ENCODE measurements around the gene MAPRE2. TPM values are rescaled to one million over a fixed set of nuclear protein-coding genes. Genes with fewer than 3 reads are reported as not detected.

MAPRE2 gene
- total and polyA plus RNA-seq, 11 donors = 36.4 to 190 (median 137) TPM

GRCh38 chr18:35172009-35172408 is 130.8 kb downstream of the MAPRE2 start:
- TF ChIP-seq CTCF (IDR thresholded peaks at IDR 0.05) (no peak), POLR2A (IDR thresholded peaks at IDR 0.05) (no peak)

GRCh38 chr18:35172451-35173035 is 131.3 kb downstream of the MAPRE2 start:
- H3K4me1 ChIP-seq = peaks cover 0 to 9% (median 0%) of the 10 kb centered on the region in 12 donors
- no peak for TF ChIP-seq POLR2A (IDR thresholded peaks at IDR 0.05)
- no peak for TF ChIP-seq CTCF (IDR thresholded peaks at IDR 0.05)
- WGBS, 4 donors = 61 to 78% (median 68%) methylated on average over 2 of the region's 2 CpGs
- ATAC-seq (no peak), DNase-seq (no peak)
- no peak overlapping the region for H3K4me3 ChIP-seq
- no peaks in the 10 kb centered on the region for H3K36me3 ChIP-seq
- H3K27ac ChIP-seq = no peak overlapping the region
- H3K9me3 ChIP-seq = peaks cover 0 to 10% (median 0%) of the 10 kb centered on the region in 12 donors
- H3K27me3 ChIP-seq = no peaks in the 10 kb centered on the region
- intact Hi-C loops (cut with DNase I) = no loop called here

More at GRCh38 chr18:35172009-35172408, 130.8 kb downstream of the MAPRE2 start:
- WGBS, 4 donors = 95 to 98% (median 97%) methylated on average over 3 of the region's 3 CpGs
- Histone ChIP-seq H3K4me1 (peaks cover 0 to 9% (median 0%) of the 10 kb centered on the region in 12 donors), H3K9me3 (peaks cover 0 to 6% (median 0%) of the 10 kb centered on the region in 12 donors), H3K27ac (no peak overlapping the region), H3K27me3 (no peaks in the 10 kb centered on the region), H3K4me3 (no peak overlapping the region), H3K36me3 (no peaks in the 10 kb centered on the region)
- no peak for ATAC-seq
- intact Hi-C loops (cut with DNase I) = no loop called here
- DNase-seq = no peak

GRCh38 chr18:35174093-35174731 is 133.0 kb downstream of the MAPRE2 start:
- Histone ChIP-seq H3K27ac (no peak overlapping the region), H3K27me3 (no peaks in the 10 kb centered on the region), H3K36me3 (no peaks in the 10 kb centered on the region), H3K4me1 (peaks cover 0 to 9% (median 0%) of the 10 kb centered on the region in 12 donors), H3K4me3 (no peak overlapping the region), H3K9me3 (peaks cover 0 to 10% (median 0%) of the 10 kb centered on the region in 12 donors)
- peak in 2 of 4 donors; percentile 24 to 37 for ATAC-seq
- intact Hi-C loops (cut with DNase I) = no loop called here
- peak in 1 of 5 donors; percentile 23 for DNase-seq
- TF ChIP-seq POLR2A (IDR thresholded peaks at IDR 0.05) (no peak), CTCF (IDR thresholded peaks at IDR 0.05) (no peak)
- 37 to 43% (median 40%) methylated on average over 5 of the region's 5 CpGs for WGBS, 4 donors

GRCh38 chr18:35174745-35175144 is 133.5 kb downstream of the MAPRE2 start:
- WGBS, 4 donors = 92 to 99% (median 97%) methylated on average over 2 of the region's 2 CpGs
- Histone ChIP-seq H3K4me1 (peaks cover 0 to 9% (median 0%) of the 10 kb centered on the region in 12 donors), H3K36me3 (no peaks in the 10 kb centered on the region), H3K4me3 (no peak overlapping the region), H3K27me3 (no peaks in the 10 kb centered on the region), H3K27ac (no peak overlapping the region), H3K9me3 (peaks cover 0 to 10% (median 0%) of the 10 kb centered on the region in 12 donors)
- no peak for TF ChIP-seq POLR2A (IDR thresholded peaks at IDR 0.05)
- no peak for TF ChIP-seq CTCF (IDR thresholded peaks at IDR 0.05)
- no peak for DNase-seq
- ATAC-seq = no peak
- intact Hi-C loops (cut with DNase I) = no loop called here

Data from heart left ventricle (tissue), 16 donors.